ENCODE data around the gene SALL4.

Gene SALL4

GRCh38 chr20:51792960-51793359 is 9.4 kb downstream of the SALL4 start:
- no peak for TF ChIP-seq GATA2 (IDR thresholded peaks at IDR 0.05; ENCODE audit: low read depth, low read length)
- no peak for TF ChIP-seq GATA3 (IDR thresholded peaks at IDR 0.05; ENCODE audit: low read depth, low read length)

- no peak for TF ChIP-seq GATA3 (IDR thresholded peaks at IDR 0.05; ENCODE audit: low read depth, low read length)
- no peak for TF ChIP-seq GATA2 (IDR thresholded peaks at IDR 0.05; ENCODE audit: low read depth, low read length)
Measured at GRCh38 chr20:51791626-51792025, 10.7 kb downstream of the SALL4 start.

GRCh38 chr20:51790256-51790655 is 12.1 kb downstream of the SALL4 start:
- TF ChIP-seq GATA3 (IDR thresholded peaks at IDR 0.05; ENCODE audit: low read depth, low read length) (no peak), GATA2 (IDR thresholded peaks at IDR 0.05; ENCODE audit: low read depth, low read length) (no peak)

- TF ChIP-seq GATA3 (IDR thresholded peaks at IDR 0.05; ENCODE audit: low read depth, low read length) (no peak), GATA2 (IDR thresholded peaks at IDR 0.05; ENCODE audit: low read depth, low read length) (no peak)
Measured at GRCh38 chr20:51789434-51789833, 12.9 kb downstream of the SALL4 start.

- TF ChIP-seq GATA3 (IDR thresholded peaks at IDR 0.05; ENCODE audit: low read depth, low read length) (no peak), GATA2 (IDR thresholded peaks at IDR 0.05; ENCODE audit: low read depth, low read length) (no peak)
Measured at GRCh38 chr20:51788822-51789221, 13.5 kb downstream of the SALL4 start.

GRCh38 chr20:51784299-51784698 is 18.0 kb downstream of the SALL4 start:
- TF ChIP-seq GATA2 (IDR thresholded peaks at IDR 0.05; ENCODE audit: low read depth, low read length) (no peak), GATA3 (IDR thresholded peaks at IDR 0.05; ENCODE audit: low read depth, low read length) (no peak)

GRCh38 chr20:51775241-51775640 is 27.1 kb downstream of the SALL4 start:
- TF ChIP-seq GATA3 (IDR thresholded peaks at IDR 0.05; ENCODE audit: low read depth, low read length) (no peak), GATA2 (IDR thresholded peaks at IDR 0.05; ENCODE audit: low read depth, low read length) (no peak)

- TF ChIP-seq GATA2 (IDR thresholded peaks at IDR 0.05; ENCODE audit: low read depth, low read length): no peak
- no peak for TF ChIP-seq GATA3 (IDR thresholded peaks at IDR 0.05; ENCODE audit: low read depth, low read length)
Measured at GRCh38 chr20:51772236-51772635, 30.1 kb downstream of the SALL4 start.

GRCh38 chr20:51769976-51770615 is 32.2 kb downstream of the SALL4 start:
- TF ChIP-seq GATA3 (IDR thresholded peaks at IDR 0.05; ENCODE audit: low read depth, low read length) (no peak), GATA2 (IDR thresholded peaks at IDR 0.05; ENCODE audit: low read depth, low read length) (no peak)

GRCh38 chr20:51768759-51769517 is 33.4 kb downstream of the SALL4 start:
- no peak for TF ChIP-seq GATA3 (IDR thresholded peaks at IDR 0.05; ENCODE audit: low read depth, low read length)
- no peak for TF ChIP-seq GATA2 (IDR thresholded peaks at IDR 0.05; ENCODE audit: low read depth, low read length)

- TF ChIP-seq GATA2 (IDR thresholded peaks at IDR 0.05; ENCODE audit: low read depth, low read length): no peak
- TF ChIP-seq GATA3 (IDR thresholded peaks at IDR 0.05; ENCODE audit: low read depth, low read length): no peak
Measured at GRCh38 chr20:51767867-51768758, 34.2 kb downstream of the SALL4 start, which contains the start of gene ATP9A. Gene ATP9A (minus strand): TSS chr20:51768390. CDS start chr20:51768369, 21 bp downstream.

GRCh38 chr20:51766994-51767866 is 35.1 kb downstream of the SALL4 start:
- no peak for TF ChIP-seq GATA3 (IDR thresholded peaks at IDR 0.05; ENCODE audit: low read depth, low read length)
- no peak for TF ChIP-seq GATA2 (IDR thresholded peaks at IDR 0.05; ENCODE audit: low read depth, low read length)

- no peak for TF ChIP-seq GATA3 (IDR thresholded peaks at IDR 0.05; ENCODE audit: low read depth, low read length)
- TF ChIP-seq GATA2 (IDR thresholded peaks at IDR 0.05; ENCODE audit: low read depth, low read length): no peak
Measured at GRCh38 chr20:51763965-51764602, 38.2 kb downstream of the SALL4 start.

Data from SH-SY5Y (cell line).